ENCODE data around the gene SOHLH1.

SOHLH1 gene

GRCh38 chr9:135660407-135660806, 38.9 kb downstream of the SOHLH1 start:
- no peak for TF ChIP-seq EZH2 (IDR thresholded peaks at IDR 0.05; ENCODE audit: borderline replicate concordance, low read depth, low read length, severe bottlenecking)
- no peak for TF ChIP-seq CTCF (IDR thresholded peaks at IDR 0.05; ENCODE audit: borderline replicate concordance, extremely low read depth, low read length, poor library complexity, severe bottlenecking)
- no peaks in the 10 kb centered on the region for H4K20me1 ChIP-seq (ENCODE audit: insufficient read depth, low read length)
- DNase-seq (no peak), ATAC-seq (ENCODE audit: insufficient read depth, low read depth) (no peak)
- H3K79me2 ChIP-seq (ENCODE audit: insufficient read depth, low read length): no peaks in the 10 kb centered on the region
- H3K9ac ChIP-seq (ENCODE audit: low read depth, low read length): no peak overlapping the region
- H3K4me3 ChIP-seq (ENCODE audit: low read depth in 1 of 2, low read length in 2 of 2): no peak overlapping the region
- H3K4me1 ChIP-seq (ENCODE audit: insufficient read depth, low read length): no peaks in the 10 kb centered on the region
- no peaks in the 10 kb centered on the region for H3K36me3 ChIP-seq (ENCODE audit: insufficient read depth, low read length)
- no peaks in the 10 kb centered on the region for H3K27me3 ChIP-seq (ENCODE audit: insufficient read depth, low read length, poor library complexity)
- H3K4me2 ChIP-seq (ENCODE audit: insufficient read depth, low read length): no peak overlapping the region
- H3K27ac ChIP-seq (ENCODE audit: low read length): no peak overlapping the region
- H2AFZ ChIP-seq (ENCODE audit: low read depth, low read length): no peak overlapping the region
- no peaks in the 10 kb centered on the region for H3K9me3 ChIP-seq (ENCODE audit: insufficient read depth, low read length, severe bottlenecking)

- Histone ChIP-seq H3K9me3 (ENCODE audit: insufficient read depth, low read length, severe bottlenecking) (no peaks in the 10 kb centered on the region), H3K4me2 (ENCODE audit: insufficient read depth, low read length) (no peak overlapping the region), H3K36me3 (ENCODE audit: insufficient read depth, low read length) (no peaks in the 10 kb centered on the region), H3K79me2 (ENCODE audit: insufficient read depth, low read length) (no peaks in the 10 kb centered on the region), H4K20me1 (ENCODE audit: insufficient read depth, low read length) (no peaks in the 10 kb centered on the region), H3K27ac (ENCODE audit: low read length) (no peak overlapping the region), H3K4me3 (ENCODE audit: low read depth in 1 of 2, low read length in 2 of 2) (no peak overlapping the region), H3K4me1 (ENCODE audit: insufficient read depth, low read length) (no peaks in the 10 kb centered on the region), H3K9ac (ENCODE audit: low read depth, low read length) (no peak overlapping the region), H3K27me3 (ENCODE audit: insufficient read depth, low read length, poor library complexity) (no peaks in the 10 kb centered on the region), H2AFZ (ENCODE audit: low read depth, low read length) (no peak overlapping the region)
- DNase-seq (no peak), ATAC-seq (ENCODE audit: insufficient read depth, low read depth) (no peak)
- TF ChIP-seq CTCF (IDR thresholded peaks at IDR 0.05; ENCODE audit: borderline replicate concordance, extremely low read depth, low read length, poor library complexity, severe bottlenecking): no peak
Observed at GRCh38 chr9:135659252-135659651, 40.0 kb downstream of the SOHLH1 start.

- TF ChIP-seq CTCF (IDR thresholded peaks at IDR 0.05; ENCODE audit: borderline replicate concordance, extremely low read depth, low read length, poor library complexity, severe bottlenecking) (no peak), EZH2 (IDR thresholded peaks at IDR 0.05; ENCODE audit: borderline replicate concordance, low read depth, low read length, severe bottlenecking) (no peak)
- no peak for DNase-seq
- no peaks in the 10 kb centered on the region for H4K20me1 ChIP-seq (ENCODE audit: insufficient read depth, low read length)
- H3K36me3 ChIP-seq (ENCODE audit: insufficient read depth, low read length): no peaks in the 10 kb centered on the region
- peaks cover 2% of the 10 kb centered on the region for H3K9me3 ChIP-seq (ENCODE audit: insufficient read depth, low read length, severe bottlenecking)
- no peak overlapping the region for H3K9ac ChIP-seq (ENCODE audit: low read depth, low read length)
- ATAC-seq (ENCODE audit: insufficient read depth, low read depth): no peak
- H3K79me2 ChIP-seq (ENCODE audit: insufficient read depth, low read length): no peaks in the 10 kb centered on the region
- H3K27ac ChIP-seq (ENCODE audit: low read length): no peak overlapping the region
- no peaks in the 10 kb centered on the region for H3K4me1 ChIP-seq (ENCODE audit: insufficient read depth, low read length)
- no peak overlapping the region for H2AFZ ChIP-seq (ENCODE audit: low read depth, low read length)
- no peak overlapping the region for H3K4me2 ChIP-seq (ENCODE audit: insufficient read depth, low read length)
- no peaks in the 10 kb centered on the region for H3K27me3 ChIP-seq (ENCODE audit: insufficient read depth, low read length, poor library complexity)
- no peak overlapping the region for H3K4me3 ChIP-seq (ENCODE audit: low read depth in 1 of 2, low read length in 2 of 2)
Observed at GRCh38 chr9:135657416-135657815, 41.9 kb downstream of the SOHLH1 start.

- Histone ChIP-seq H3K36me3 (ENCODE audit: insufficient read depth, low read length) (no peaks in the 10 kb centered on the region), H2AFZ (ENCODE audit: low read depth, low read length) (no peak overlapping the region), H3K4me1 (ENCODE audit: insufficient read depth, low read length) (no peaks in the 10 kb centered on the region), H3K9ac (ENCODE audit: low read depth, low read length) (no peak overlapping the region), H4K20me1 (ENCODE audit: insufficient read depth, low read length) (no peaks in the 10 kb centered on the region), H3K9me3 (ENCODE audit: insufficient read depth, low read length, severe bottlenecking) (peaks cover 9% of the 10 kb centered on the region), H3K4me2 (ENCODE audit: insufficient read depth, low read length) (no peak overlapping the region), H3K27me3 (ENCODE audit: insufficient read depth, low read length, poor library complexity) (no peaks in the 10 kb centered on the region), H3K79me2 (ENCODE audit: insufficient read depth, low read length) (no peaks in the 10 kb centered on the region), H3K27ac (ENCODE audit: low read length) (no peak overlapping the region), H3K4me3 (ENCODE audit: low read depth in 1 of 2, low read length in 2 of 2) (no peak overlapping the region)
- TF ChIP-seq CTCF (IDR thresholded peaks at IDR 0.05; ENCODE audit: borderline replicate concordance, extremely low read depth, low read length, poor library complexity, severe bottlenecking): no peak
- no peak for TF ChIP-seq EZH2 (IDR thresholded peaks at IDR 0.05; ENCODE audit: borderline replicate concordance, low read depth, low read length, severe bottlenecking)
- DNase-seq: no peak
- no peak for ATAC-seq (ENCODE audit: insufficient read depth, low read depth)
Observed at GRCh38 chr9:135655317-135655716, 44.0 kb downstream of the SOHLH1 start.

All from DND-41 (cell line).